Measurements from ENCODE around the gene SPAG8. TPM values are rescaled to one million over a fixed set of nuclear protein-coding genes. Genes with fewer than 3 reads are reported as not detected.

SPAG8 gene
- total RNA-seq, 1 donor from 2014 or later = 2.8 TPM

DNA sequence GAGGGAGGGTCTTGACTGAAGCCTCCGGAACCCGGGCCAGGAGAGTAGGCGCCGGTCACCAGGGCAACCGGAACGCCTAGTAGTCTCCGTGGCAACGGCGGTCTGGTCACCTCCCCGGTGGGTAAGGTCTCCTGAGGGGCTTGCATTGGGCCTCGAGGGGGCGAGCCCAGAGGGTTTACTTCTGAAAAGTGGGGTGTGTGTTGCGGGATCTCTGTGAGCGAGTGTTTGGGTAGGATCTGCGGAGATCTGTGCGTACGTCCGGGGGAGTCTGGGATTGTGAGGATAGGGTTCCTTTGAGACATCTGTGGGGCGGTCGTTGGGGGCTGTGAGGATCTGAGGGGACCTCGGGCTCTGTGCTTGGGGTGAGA lies 16.6 kb upstream of the SPAG8 start, which contains the start of gene FAM221B:
TSS of gene FAM221B (minus strand) at position 17 of the 368 bp plus-strand sequence. CDS start 2,571 bp downstream, outside the sequence.
- H3K4me1 ChIP-seq = peaks cover 16% of the 10 kb centered on the region
- peak within 1 kb of the TSS; percentile 69 for H3K4me3 ChIP-seq
- intact Hi-C loops (cut with DNase I) = loop anchor here (10.0 kb wide), 1 partner anchor 46 kb away; the partner anchor contains the start of gene OR13J1
- ATAC-seq (no peak), DNase-seq (no peak)
- H3K27me3 ChIP-seq = no peaks in the 10 kb centered on the region
- peak within 1 kb of the TSS; percentile 90 for H3K27ac ChIP-seq
- TF ChIP-seq, protein P1, sequence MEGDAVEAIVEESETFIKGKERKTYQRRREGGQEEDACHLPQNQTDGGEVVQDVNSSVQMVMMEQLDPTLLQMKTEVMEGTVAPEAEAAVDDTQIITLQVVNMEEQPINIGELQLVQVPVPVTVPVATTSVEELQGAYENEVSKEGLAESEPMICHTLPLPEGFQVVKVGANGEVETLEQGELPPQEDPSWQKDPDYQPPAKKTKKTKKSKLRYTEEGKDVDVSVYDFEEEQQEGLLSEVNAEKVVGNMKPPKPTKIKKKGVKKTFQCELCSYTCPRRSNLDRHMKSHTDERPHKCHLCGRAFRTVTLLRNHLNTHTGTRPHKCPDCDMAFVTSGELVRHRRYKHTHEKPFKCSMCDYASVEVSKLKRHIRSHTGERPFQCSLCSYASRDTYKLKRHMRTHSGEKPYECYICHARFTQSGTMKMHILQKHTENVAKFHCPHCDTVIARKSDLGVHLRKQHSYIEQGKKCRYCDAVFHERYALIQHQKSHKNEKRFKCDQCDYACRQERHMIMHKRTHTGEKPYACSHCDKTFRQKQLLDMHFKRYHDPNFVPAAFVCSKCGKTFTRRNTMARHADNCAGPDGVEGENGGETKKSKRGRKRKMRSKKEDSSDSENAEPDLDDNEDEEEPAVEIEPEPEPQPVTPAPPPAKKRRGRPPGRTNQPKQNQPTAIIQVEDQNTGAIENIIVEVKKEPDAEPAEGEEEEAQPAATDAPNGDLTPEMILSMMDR (IDR thresholded peaks at IDR 0.05) = no peak
- no peaks in the 10 kb centered on the region for H3K36me3 ChIP-seq
- H3K9me3 ChIP-seq = no peaks in the 10 kb centered on the region

DNA sequence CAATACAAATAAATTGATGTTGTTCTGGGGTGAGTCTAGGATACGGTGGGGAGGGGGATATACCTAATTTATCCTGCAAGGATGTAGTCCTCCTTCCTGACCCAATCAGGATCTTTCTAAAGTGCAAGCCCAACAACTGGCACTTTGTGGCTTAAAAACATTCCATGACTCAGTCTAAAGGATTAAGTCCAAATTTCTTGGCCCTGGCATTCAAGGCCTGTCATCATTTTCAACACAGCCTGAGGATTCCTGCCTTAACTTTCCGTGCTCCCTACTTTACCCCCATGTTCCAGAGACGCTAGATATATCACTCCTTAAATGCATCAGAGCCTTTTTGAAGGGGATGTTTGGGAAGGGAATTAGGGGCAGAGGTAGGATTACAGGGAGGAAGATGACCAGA lies 15.4 kb upstream of the SPAG8 start:
- no peak for DNase-seq
- TF ChIP-seq, protein P1 (IDR thresholded peaks at IDR 0.05) = no peak
- Histone ChIP-seq H3K4me1 (peaks cover 7% of the 10 kb centered on the region), H3K4me3 (no peak overlapping the region), H3K36me3 (no peaks in the 10 kb centered on the region), H3K27me3 (no peaks in the 10 kb centered on the region), H3K27ac (no peak overlapping the region), H3K9me3 (no peaks in the 10 kb centered on the region)
- ATAC-seq = no peak
- intact Hi-C loops (cut with DNase I) = loop anchor here (10.0 kb wide), 1 partner anchor 47 kb away; the partner anchor contains the start of gene OR13J1

DNA sequence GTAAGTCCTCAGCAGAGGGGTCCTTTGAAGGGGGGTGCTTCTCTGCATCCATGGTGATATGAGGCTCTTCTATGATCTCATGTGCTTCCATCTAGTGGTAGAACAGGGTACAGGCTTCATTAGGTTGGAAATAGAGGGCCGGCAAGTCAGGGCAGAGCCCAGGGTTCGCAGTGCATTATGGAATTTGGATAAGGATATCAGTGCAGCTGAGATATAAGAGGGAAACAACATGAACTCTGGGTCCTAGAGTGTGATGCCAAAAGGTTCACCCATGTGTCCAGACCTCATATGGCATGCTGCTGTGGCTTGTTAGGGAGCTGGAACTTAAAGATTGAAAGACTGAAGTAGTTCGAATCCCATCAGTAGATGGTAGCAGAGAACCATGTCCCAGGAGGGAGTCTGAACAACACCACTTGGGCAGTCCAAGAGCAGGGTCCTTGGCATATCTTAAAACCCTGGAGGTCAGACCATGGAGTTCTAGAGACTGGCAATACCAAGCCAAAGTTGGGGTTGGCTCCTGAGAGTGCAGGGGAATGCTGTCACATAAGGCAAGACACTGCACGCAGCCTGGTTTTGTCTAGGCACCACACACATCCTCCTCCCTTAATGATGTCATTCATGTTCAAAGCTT lies 14.1 kb upstream of the SPAG8 start:
- H3K4me1 ChIP-seq = peaks cover 7% of the 10 kb centered on the region
- no peaks in the 10 kb centered on the region for H3K9me3 ChIP-seq
- H3K27ac ChIP-seq = no peak overlapping the region
- H3K27me3 ChIP-seq = no peaks in the 10 kb centered on the region
- intact Hi-C loops (cut with DNase I) = loop anchor here (10.0 kb wide), 1 partner anchor 49 kb away; the partner anchor contains the start of gene OR13J1
- TF ChIP-seq, protein P1 (IDR thresholded peaks at IDR 0.05) = peak; percentile 85
- DNase-seq = no peak
- no peaks in the 10 kb centered on the region for H3K36me3 ChIP-seq
- H3K4me3 ChIP-seq = no peak overlapping the region
- peak; percentile 71 for ATAC-seq

DNA sequence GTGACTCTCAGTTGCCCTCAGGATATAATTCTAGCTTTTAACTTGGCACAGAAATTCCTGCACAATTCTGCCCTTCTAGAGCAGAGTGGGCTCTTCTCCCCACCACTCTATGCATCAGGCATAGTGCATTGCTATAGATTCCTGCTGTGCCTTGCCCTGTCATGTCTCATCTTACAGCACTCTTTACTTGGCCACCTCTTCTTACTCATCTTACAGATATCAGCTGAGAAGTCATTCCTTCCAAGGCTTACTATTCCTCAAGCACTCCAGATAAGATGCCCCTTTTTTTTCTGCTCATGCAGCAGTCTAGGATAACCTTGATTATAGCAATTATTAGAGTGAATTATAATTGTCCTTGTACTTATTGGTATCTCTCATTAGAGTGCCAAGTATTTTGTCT lies 10.9 kb upstream of the SPAG8 start:
- intact Hi-C loops (cut with DNase I) = loop anchor here (10.0 kb wide), 1 partner anchor 52 kb away; the partner anchor contains the start of gene OR13J1
- no peak overlapping the region for H3K4me3 ChIP-seq
- no peaks in the 10 kb centered on the region for H3K9me3 ChIP-seq
- DNase-seq (no peak), ATAC-seq (no peak)
- no peaks in the 10 kb centered on the region for H3K4me1 ChIP-seq
- H3K27me3 ChIP-seq = no peaks in the 10 kb centered on the region
- H3K27ac ChIP-seq = no peak overlapping the region
- TF ChIP-seq, protein P1 (IDR thresholded peaks at IDR 0.05) = no peak
- no peaks in the 10 kb centered on the region for H3K36me3 ChIP-seq

DNA sequence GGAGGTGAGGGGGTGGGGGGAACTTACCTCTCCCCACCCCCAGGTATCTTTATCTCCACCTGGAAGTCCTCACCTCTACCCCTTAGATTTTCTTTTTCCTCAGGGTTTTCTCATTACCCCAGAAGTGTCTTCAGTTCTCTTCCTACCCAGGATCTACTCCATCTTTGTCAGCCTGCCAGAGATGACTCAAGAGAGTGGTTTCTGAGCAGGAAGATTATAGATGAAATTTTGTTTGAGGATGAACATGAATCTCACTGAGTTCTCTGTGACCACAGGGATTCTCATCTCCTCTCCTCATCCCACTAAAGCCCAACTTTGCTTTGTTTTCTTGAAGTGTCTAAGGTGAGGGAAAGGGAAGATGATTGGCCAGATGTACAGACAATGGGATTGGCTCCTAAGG lies 8.0 kb upstream of the SPAG8 start:
- TF ChIP-seq, protein P1 (IDR thresholded peaks at IDR 0.05) = no peak
- Histone ChIP-seq H3K4me1 (no peaks in the 10 kb centered on the region), H3K9me3 (no peaks in the 10 kb centered on the region), H3K27me3 (no peaks in the 10 kb centered on the region), H3K4me3 (no peak overlapping the region), H3K27ac (no peak overlapping the region), H3K36me3 (no peaks in the 10 kb centered on the region)
- ATAC-seq = no peak
- intact Hi-C loops (cut with DNase I) = loop anchor here (10.0 kb wide), 1 partner anchor 55 kb away; the partner anchor contains the start of gene OR13J1
- no peak for DNase-seq

Measured in upper lobe of right lung (tissue), 1 donor.